Breast epithelium (tissue), 3 donors: ENCODE measurements around the gene IKZF2.

ENCODE experiments used
- POLR2A ChIP-seq: fragments of 450-650 bp; IDR thresholded peaks from one replicate; pipeline ENCODE4 v1.6.1; 2016; ENCODE audit warnings: antibody characterized with exemption, mild to moderate bottlenecking, moderate library complexity
- POLR2AphosphoS5 ChIP-seq, 3 donors: sonication (generic); formaldehyde crosslinking; IDR thresholded peaks; one replicate each; pipeline ENCODE4 v1.6.1; 2017; ENCODE audit warnings: antibody characterized with exemption in 3 of 3
- TF ChIP-seq, protein P1 (sequence below), 3 donors: fragments of 450-650 bp; IDR thresholded peaks; one replicate each; pipeline ENCODE4 v1.5.1; 2016 to 2017; ENCODE audit warnings: antibody characterized with exemption in 3 of 3, mild to moderate bottlenecking in 3 of 3, moderate library complexity in 3 of 3

DNA sequence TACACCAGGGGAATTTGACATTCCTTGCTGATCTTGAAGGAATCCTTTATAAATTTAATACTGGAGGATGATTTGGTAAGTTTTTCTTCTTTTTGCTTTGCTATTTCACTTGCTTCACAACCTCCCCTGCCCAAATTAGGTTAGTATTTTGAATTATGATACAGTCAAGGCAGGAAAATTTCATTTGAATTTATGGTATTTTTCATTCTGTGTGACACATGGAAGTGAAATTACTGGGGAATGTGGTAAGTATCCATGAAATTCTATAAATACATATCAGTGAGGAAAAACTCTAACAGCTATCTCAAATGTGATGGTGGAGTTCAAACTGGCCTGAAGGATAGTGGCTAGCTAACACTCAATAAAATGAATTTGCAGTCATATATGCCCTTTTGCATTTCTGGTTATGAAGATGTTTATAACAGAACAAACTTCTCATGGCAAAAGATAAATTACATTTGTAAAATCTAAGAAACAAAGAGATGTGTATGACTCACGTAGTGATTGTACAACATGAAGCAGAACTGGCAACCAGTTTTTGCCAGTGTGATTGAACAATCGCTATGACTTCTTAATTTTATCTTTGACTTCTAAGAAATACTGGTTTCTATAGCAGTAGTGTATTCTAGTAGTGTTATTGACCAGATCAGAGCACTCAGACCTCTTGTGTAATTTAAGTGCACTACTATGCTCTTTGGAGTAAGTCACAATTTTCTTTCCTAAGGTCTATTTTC lies 152.6 kb downstream of the IKZF2 start:
- TF ChIP-seq, protein P1, sequence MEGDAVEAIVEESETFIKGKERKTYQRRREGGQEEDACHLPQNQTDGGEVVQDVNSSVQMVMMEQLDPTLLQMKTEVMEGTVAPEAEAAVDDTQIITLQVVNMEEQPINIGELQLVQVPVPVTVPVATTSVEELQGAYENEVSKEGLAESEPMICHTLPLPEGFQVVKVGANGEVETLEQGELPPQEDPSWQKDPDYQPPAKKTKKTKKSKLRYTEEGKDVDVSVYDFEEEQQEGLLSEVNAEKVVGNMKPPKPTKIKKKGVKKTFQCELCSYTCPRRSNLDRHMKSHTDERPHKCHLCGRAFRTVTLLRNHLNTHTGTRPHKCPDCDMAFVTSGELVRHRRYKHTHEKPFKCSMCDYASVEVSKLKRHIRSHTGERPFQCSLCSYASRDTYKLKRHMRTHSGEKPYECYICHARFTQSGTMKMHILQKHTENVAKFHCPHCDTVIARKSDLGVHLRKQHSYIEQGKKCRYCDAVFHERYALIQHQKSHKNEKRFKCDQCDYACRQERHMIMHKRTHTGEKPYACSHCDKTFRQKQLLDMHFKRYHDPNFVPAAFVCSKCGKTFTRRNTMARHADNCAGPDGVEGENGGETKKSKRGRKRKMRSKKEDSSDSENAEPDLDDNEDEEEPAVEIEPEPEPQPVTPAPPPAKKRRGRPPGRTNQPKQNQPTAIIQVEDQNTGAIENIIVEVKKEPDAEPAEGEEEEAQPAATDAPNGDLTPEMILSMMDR (IDR thresholded peaks at IDR 0.05), result no peak
- TF ChIP-seq POLR2A, result no peak
- no peak for TF ChIP-seq POLR2AphosphoS5 (IDR thresholded peaks at IDR 0.05)
